Measurements from ENCODE around the gene CD40.

The CD40 gene

GRCh38 chr20:46083101-46083500 is 35.0 kb upstream of the CD40 start:
- no peak for TF ChIP-seq POLR2AphosphoS5 (IDR thresholded peaks at IDR 0.05; ENCODE audit: low read depth, low read length)
- TF ChIP-seq FOXP2 (optimal IDR thresholded peaks at IDR 0.05; ENCODE audit: borderline replicate concordance, extremely low read depth, extremely low read length, insufficient read depth): no peak
- TF ChIP-seq REST (IDR thresholded peaks at IDR 0.05; ENCODE audit: insufficient read depth in 1 of 2, low read depth in 2 of 2, low read length in 2 of 2): no peak
- TF ChIP-seq SIN3A (IDR thresholded peaks at IDR 0.05; ENCODE audit: borderline replicate concordance, insufficient read depth, low read length): no peak
- TF ChIP-seq TAF1 (IDR thresholded peaks at IDR 0.05; ENCODE audit: borderline replicate concordance, insufficient read depth, low read length): no peak

- TF ChIP-seq TAF1 (IDR thresholded peaks at IDR 0.05; ENCODE audit: borderline replicate concordance, insufficient read depth, low read length) (no peak), FOXP2 (optimal IDR thresholded peaks at IDR 0.05; ENCODE audit: borderline replicate concordance, extremely low read depth, extremely low read length, insufficient read depth) (no peak), SIN3A (IDR thresholded peaks at IDR 0.05; ENCODE audit: borderline replicate concordance, insufficient read depth, low read length) (no peak), POLR2AphosphoS5 (IDR thresholded peaks at IDR 0.05; ENCODE audit: low read depth, low read length) (no peak), REST (IDR thresholded peaks at IDR 0.05; ENCODE audit: insufficient read depth in 1 of 2, low read depth in 2 of 2, low read length in 2 of 2) (no peak)
Observed at GRCh38 chr20:46083531-46084061, 34.5 kb upstream of the CD40 start.

GRCh38 chr20:46084805-46085178 is 33.3 kb upstream of the CD40 start:
- no peak for TF ChIP-seq POLR2AphosphoS5 (IDR thresholded peaks at IDR 0.05; ENCODE audit: low read depth, low read length)

- TF ChIP-seq REST (IDR thresholded peaks at IDR 0.05; ENCODE audit: insufficient read depth in 1 of 2, low read depth in 2 of 2, low read length in 2 of 2) (no peak), POLR2AphosphoS5 (IDR thresholded peaks at IDR 0.05; ENCODE audit: low read depth, low read length) (no peak), SIN3A (IDR thresholded peaks at IDR 0.05; ENCODE audit: borderline replicate concordance, insufficient read depth, low read length) (no peak), FOXP2 (optimal IDR thresholded peaks at IDR 0.05; ENCODE audit: borderline replicate concordance, extremely low read depth, extremely low read length, insufficient read depth) (no peak), TAF1 (IDR thresholded peaks at IDR 0.05; ENCODE audit: borderline replicate concordance, insufficient read depth, low read length) (no peak)
Observed at GRCh38 chr20:46085179-46085851, 32.8 kb upstream of the CD40 start.

- TF ChIP-seq REST (IDR thresholded peaks at IDR 0.05; ENCODE audit: insufficient read depth in 1 of 2, low read depth in 2 of 2, low read length in 2 of 2) (no peak), POLR2AphosphoS5 (IDR thresholded peaks at IDR 0.05; ENCODE audit: low read depth, low read length) (no peak), FOXP2 (optimal IDR thresholded peaks at IDR 0.05; ENCODE audit: borderline replicate concordance, extremely low read depth, extremely low read length, insufficient read depth) (no peak)
Observed at GRCh38 chr20:46087161-46087560, 31.0 kb upstream of the CD40 start.
